CD8-positive, alpha-beta memory T cell (primary cell): Measurements from ENCODE around the gene BAZ2A. TPM values are rescaled to one million over a fixed set of nuclear protein-coding genes. Genes with fewer than 3 reads are reported as not detected.
A peak's percentile ranks its signal among the peaks of the same experiment; 100 is the strongest.

Experiments used
- CTCF ChIA-PET: fragments of 350-600 bp; sonication (Branson Sonifier 250); formaldehyde crosslinking; loops from one replicate; lab custom pipeline; 2021; ENCODE audit warnings: antibody characterized with exemption; lab: Charles Lee
- POLR2A ChIA-PET: fragments of 350-600 bp; sonication (Branson Sonifier 250); formaldehyde crosslinking; loops from one replicate; lab custom pipeline; 2021; ENCODE audit warnings: antibody characterized with exemption; lab: Charles Lee
- DNase-seq, 5 donors: peaks; one replicate each; pipeline versions ENCODE4 v3.0.0 to v3.0.0-alpha.2; 2020 to 2022; ENCODE audit warnings: mixed read lengths in 1 of 5
- H3K27ac ChIP-seq: one replicate; pipeline ENCODE4 v1.7.0; 2013; ENCODE audit warnings: low read depth, mild to moderate bottlenecking, low read length, moderate library complexity
- H3K27me3 ChIP-seq: 2 replicates; pipeline ENCODE4 v1.7.0; 2013; ENCODE audit warnings: low read length, mild to moderate bottlenecking; ENCODE audit not compliant: insufficient read depth, poor library complexity, severe bottlenecking
- H3K36me3 ChIP-seq: 2 replicates; pipeline ENCODE4 v1.7.0; 2013; ENCODE audit warnings: mild to moderate bottlenecking, low read length, moderate library complexity; ENCODE audit not compliant: insufficient read depth
- H3K4me1 ChIP-seq: 2 replicates; pipeline ENCODE4 v1.7.0; 2013; ENCODE audit warnings: mild to moderate bottlenecking, low read length, moderate library complexity; ENCODE audit not compliant: insufficient read depth
- H3K4me3 ChIP-seq: 2 replicates; pipeline ENCODE4 v1.7.0; 2013; ENCODE audit warnings: mild to moderate bottlenecking, low read length
- H3K9me3 ChIP-seq: 2 replicates; pipeline ENCODE4 v1.7.0; 2013; ENCODE audit warnings: mild to moderate bottlenecking, low read length
- H3K27ac Mint-ChIP-seq, 8 donors: one replicate each; pipeline ENCODE4 v1.8.0; 2020 to 2021; ENCODE audit warnings: mixed read lengths in 8 of 8, mild to moderate bottlenecking in 6 of 8, inconsistent platforms in 3 of 8, moderate library complexity in 3 of 8
- H3K27me3 Mint-ChIP-seq, 2 donors: one replicate each; pipeline ENCODE4 v1.8.0; 2020 to 2021; ENCODE audit warnings: mixed read lengths in 2 of 2, mild to moderate bottlenecking in 1 of 2, moderate library complexity in 1 of 2
- H3K36me3 Mint-ChIP-seq, 3 donors: one replicate each; pipeline ENCODE4 v1.8.0; 2020 to 2021; ENCODE audit warnings: mixed read lengths in 3 of 3, inconsistent platforms in 1 of 3, mild to moderate bottlenecking in 1 of 3
- H3K4me1 Mint-ChIP-seq, 3 donors: one replicate each; pipeline ENCODE4 v1.8.0; 2020 to 2021; ENCODE audit warnings: mixed read lengths in 3 of 3, inconsistent platforms in 1 of 3, mild to moderate bottlenecking in 1 of 3
- H3K4me3 Mint-ChIP-seq, 7 donors: one replicate each; pipeline ENCODE4 v1.8.0; 2020 to 2021; ENCODE audit warnings: mixed read lengths in 7 of 7, mild to moderate bottlenecking in 6 of 7, moderate library complexity in 4 of 7, inconsistent platforms in 2 of 7
- H3K9me3 Mint-ChIP-seq, 5 donors: one replicate each; pipeline ENCODE4 v1.8.0; 2020 to 2022; ENCODE audit warnings: mixed read lengths in 5 of 5, mild to moderate bottlenecking in 3 of 5, moderate library complexity in 2 of 5, inconsistent platforms in 1 of 5
- polyA plus RNA-seq: library from polyadenylated mRNA; unstranded; fragments of 300-500 nt; fragmentation: Illumina TruSeq; gene quantifications from one replicate; pipeline ENCODE4 v1.2.3, GENCODE V29; 2021
- total RNA-seq, 2 experiments: library from RNA; stranded (reverse); gene quantifications; one replicate each; pipeline ENCODE4 v1.2.3, GENCODE V29; 2021

The BAZ2A gene
- total and polyA plus RNA-seq, 3 experiments from 2014 or later: 36.4 to 89.1 (median 87.3) TPM

GRCh38 chr12:56634837-56635791 lies 5.0 kb upstream of the BAZ2A start:
- Mint-ChIP-seq H3K4me3 (peak overlapping the region; percentile 91 to 99 (median 94)), H3K27ac (peak overlapping the region; percentile 94 to 100 (median 98)), H3K9me3 (no peaks in the 10 kb centered on the region), H3K4me1 (peaks cover 70 to 78% (median 77%) of the 10 kb centered on the region in 3 donors), H3K27me3 (no peaks in the 10 kb centered on the region), H3K36me3 (peaks cover 3 to 51% (median 18%) of the 10 kb centered on the region in 3 donors)
- peak; percentile 59 to 79 (median 63) for DNase-seq
- peak overlapping the region; percentile 89 for H3K27ac ChIP-seq
- CTCF ChIA-PET: interaction anchor here (0.5 to 5.7 kb wide), 14 partner anchors 8 to 134 kb away, joined by 3 to 50 read pairs (median 4); partner anchors contain the start of genes ATP5F1B, NACA and PTGES3
- H3K4me1 ChIP-seq: peaks cover 66% of the 10 kb centered on the region
- peaks cover 23% of the 10 kb centered on the region for H3K36me3 ChIP-seq
- H3K9me3 ChIP-seq: no peaks in the 10 kb centered on the region
- H3K4me3 ChIP-seq: peak overlapping the region; percentile 91
- no peaks in the 10 kb centered on the region for H3K27me3 ChIP-seq
- POLR2A ChIA-PET: interaction anchor here (0.8 to 3.8 kb wide), 10 partner anchors 9 to 114 kb away, joined by 3 to 54 read pairs (median 5); partner anchors contain the start of genes ATP5F1B, NACA, PTGES3 and RBMS2

DNA sequence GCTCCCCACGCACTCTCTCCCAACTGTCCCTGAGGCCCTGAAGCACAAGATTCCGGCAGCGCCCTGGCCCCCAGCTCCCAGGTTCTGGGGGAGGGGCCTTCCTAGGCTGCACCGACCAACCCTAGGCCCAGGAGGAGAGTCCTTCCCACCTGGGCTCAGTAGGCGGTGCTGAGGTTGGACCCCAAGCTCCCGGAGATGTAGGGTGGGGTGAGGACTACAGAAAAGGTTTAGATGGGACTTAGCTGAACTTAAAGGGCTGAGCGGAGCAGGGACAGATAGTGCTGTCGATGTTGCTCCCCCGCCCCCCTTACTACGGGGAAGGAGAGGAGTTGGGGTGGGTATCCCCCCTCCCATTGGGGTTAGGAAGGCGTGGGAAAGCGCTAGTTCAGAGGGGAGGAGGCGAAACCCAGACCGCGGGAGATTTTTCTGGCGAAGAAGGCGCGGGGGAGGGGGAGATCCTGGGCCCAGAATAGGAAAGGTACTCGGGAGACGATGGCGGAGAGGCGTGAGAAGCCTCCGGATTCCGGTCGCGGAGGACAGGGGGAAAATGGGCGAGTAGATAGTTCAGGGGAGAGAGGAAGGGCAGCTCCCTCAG lies 4.2 kb upstream of the BAZ2A start:
- peak in 4 of 5 donors; percentile 11 to 53 (median 28) for DNase-seq
- ChIA-PET POLR2A (interaction anchor here (1.0 to 3.8 kb wide), 8 partner anchors 8 to 113 kb away, joined by 3 to 54 read pairs (median 5); partner anchors contain the start of genes ATP5F1B, NACA, PTGES3 and RBMS2), CTCF (interaction anchor here (0.8 to 2.7 kb wide), 3 partner anchors 32 to 52 kb away, joined by 3 to 43 read pairs (median 3); partner anchors contain the start of gene PTGES3)
- H3K4me1 ChIP-seq: peaks cover 66% of the 10 kb centered on the region
- H3K27ac ChIP-seq: peak overlapping the region; percentile 53
- H3K36me3 Mint-ChIP-seq: peaks cover 0 to 47% (median 14%) of the 10 kb centered on the region in 3 donors
- no peaks in the 10 kb centered on the region for H3K27me3 ChIP-seq
- H3K9me3 ChIP-seq: no peaks in the 10 kb centered on the region
- peak overlapping the region; percentile 83 to 97 (median 94) for H3K27ac Mint-ChIP-seq
- H3K27me3 Mint-ChIP-seq: peaks cover 0 to under 1% of the 10 kb centered on the region in 2 donors
- peaks cover 16% of the 10 kb centered on the region for H3K36me3 ChIP-seq
- peaks cover 67 to 74% (median 73%) of the 10 kb centered on the region in 3 donors for H3K4me1 Mint-ChIP-seq
- H3K4me3 ChIP-seq: peak overlapping the region; percentile 91
- no peaks in the 10 kb centered on the region for H3K9me3 Mint-ChIP-seq
- H3K4me3 Mint-ChIP-seq: peak overlapping the region; percentile 91 to 99 (median 94)

DNA sequence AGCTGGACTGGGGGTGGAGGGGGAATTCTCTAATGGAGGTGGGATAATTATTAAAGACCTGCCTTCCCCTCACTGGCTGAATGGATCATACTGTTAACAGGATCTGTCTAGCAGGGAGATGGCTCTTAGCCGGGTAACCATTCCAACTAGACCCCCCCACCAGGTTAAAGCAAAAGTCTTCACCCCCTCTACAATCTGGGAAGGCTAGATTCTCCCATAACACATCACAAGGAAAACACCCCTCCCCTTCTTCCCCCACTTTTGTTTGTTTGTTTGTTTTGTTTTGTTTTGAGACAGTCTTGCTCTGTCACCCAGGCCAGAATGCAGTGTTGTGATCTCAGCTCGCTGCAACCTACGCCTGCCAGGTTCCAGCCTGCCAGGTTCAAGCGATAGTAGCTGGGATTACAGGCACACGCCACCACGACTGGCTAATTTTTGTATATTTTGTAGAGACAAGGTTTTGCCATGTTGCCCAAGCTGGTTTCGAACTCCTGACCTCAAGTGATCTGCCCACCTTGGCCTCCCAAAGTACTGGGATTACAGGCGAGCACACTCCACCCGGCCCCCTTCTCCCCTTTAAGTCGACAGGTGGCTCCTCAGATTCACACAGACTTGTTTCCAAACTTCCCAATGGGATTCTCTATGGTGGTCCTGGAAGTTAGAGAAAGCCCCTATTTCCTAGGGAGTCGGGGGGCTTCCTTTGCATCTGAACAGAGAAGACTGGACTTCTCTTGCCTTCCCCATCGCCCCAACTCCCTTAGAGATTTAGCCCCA lies 3.5 kb upstream of the BAZ2A start:
- Histone ChIP-seq H3K27me3 (no peaks in the 10 kb centered on the region), H3K4me1 (peaks cover 66% of the 10 kb centered on the region), H3K27ac (peak overlapping the region; percentile 53), H3K4me3 (peak overlapping the region; percentile 91), H3K9me3 (no peaks in the 10 kb centered on the region), H3K36me3 (peaks cover 11% of the 10 kb centered on the region)
- ChIA-PET POLR2A (interaction anchor here (0.6 to 3.8 kb wide), 4 partner anchors 50 to 112 kb away, joined by 3 to 48 read pairs (median 5); partner anchors contain the start of genes NACA, PTGES3 and RBMS2), CTCF (interaction anchor here (0.8 to 1.0 kb wide), 3 partner anchors 32 to 515 kb away, joined by 3 read pairs; no protein-coding TSS in a partner anchor)
- Mint-ChIP-seq H3K36me3 (peaks cover 0 to 47% (median 9%) of the 10 kb centered on the region in 3 donors), H3K4me3 (peak overlapping the region; percentile 91 to 99 (median 94)), H3K27me3 (peaks cover 0 to 2% of the 10 kb centered on the region in 2 donors), H3K9me3 (no peaks in the 10 kb centered on the region), H3K4me1 (peaks cover 70 to 79% (median 71%) of the 10 kb centered on the region in 3 donors), H3K27ac (peak overlapping the region; percentile 83 to 97 (median 94))
- DNase-seq: no peak

GRCh38 chr12:56632701-56633467 lies 2.8 kb upstream of the BAZ2A start:
- Histone ChIP-seq H3K36me3 (peaks cover 4% of the 10 kb centered on the region), H3K4me1 (peaks cover 73% of the 10 kb centered on the region), H3K27me3 (no peaks in the 10 kb centered on the region), H3K9me3 (no peaks in the 10 kb centered on the region), H3K4me3 (no peak overlapping the region), H3K27ac (no peak overlapping the region)
- Mint-ChIP-seq H3K9me3 (no peaks in the 10 kb centered on the region), H3K36me3 (peaks cover 0 to 43% (median 6%) of the 10 kb centered on the region in 3 donors), H3K4me1 (peaks cover 76 to 83% (median 78%) of the 10 kb centered on the region in 3 donors), H3K4me3 (peak overlapping the region; percentile 91 to 99 (median 94)), H3K27me3 (peaks cover 0 to 2% of the 10 kb centered on the region in 2 donors), H3K27ac (peak overlapping the region; percentile 76 to 97 (median 93))
- POLR2A ChIA-PET: interaction anchor here (0.6 kb wide), 1 partner anchor 51 kb away, joined by 3 read pairs; no protein-coding TSS in a partner anchor
- CTCF ChIA-PET: interaction anchor here (0.8 kb wide), 1 partner anchor 514 kb away, joined by 3 read pairs; no protein-coding TSS in a partner anchor
- no peak for DNase-seq

- POLR2A ChIA-PET: interaction anchor here (4.2 kb wide), 1 partner anchor 56 kb away, joined by 37 read pairs; the partner anchor contains the start of gene PTGES3
- Histone ChIP-seq H3K4me3 (no peak overlapping the region), H3K4me1 (peaks cover 72% of the 10 kb centered on the region), H3K27ac (peak overlapping the region; percentile 17), H3K27me3 (no peaks in the 10 kb centered on the region), H3K9me3 (no peaks in the 10 kb centered on the region), H3K36me3 (no peaks in the 10 kb centered on the region)
- Mint-ChIP-seq H3K27me3 (peaks cover 0 to 2% of the 10 kb centered on the region in 2 donors), H3K9me3 (no peaks in the 10 kb centered on the region), H3K4me1 (peaks cover 73 to 78% (median 75%) of the 10 kb centered on the region in 3 donors), H3K27ac (peak overlapping the region; percentile 32 to 97 (median 90)), H3K4me3 (peak overlapping the region; percentile 85 to 99 (median 93)), H3K36me3 (peaks cover 0 to 37% (median 4%) of the 10 kb centered on the region in 3 donors)
- CTCF ChIA-PET: no interaction called here
- DNase-seq: peak; percentile 39 to 74 (median 51)
Measured at GRCh38 chr12:56631790-56632700, 1.9 kb upstream of the BAZ2A start.
